ENCODE data around the gene TPRX2.
"Not testable (repeated sequence)": the region's sequence is repeated elsewhere in the genome, so short reads cannot be mapped to it uniquely, and the experiment has no call there.

TPRX2 gene, protein sequence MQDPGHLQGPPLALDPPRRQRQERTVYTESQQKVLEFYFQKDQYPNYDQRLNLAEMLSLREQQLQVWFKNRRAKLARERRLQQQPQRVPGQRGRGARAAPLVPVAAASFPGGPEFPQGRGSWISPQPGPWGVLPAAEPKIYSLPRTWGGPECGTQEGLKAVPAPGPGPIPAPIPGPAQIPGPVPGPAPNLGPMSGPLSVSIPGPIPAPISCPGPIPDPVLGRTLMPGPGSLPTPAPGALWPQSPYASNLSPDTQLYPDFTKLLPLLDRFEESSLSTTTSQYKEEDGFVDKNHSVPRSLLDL

DNA sequence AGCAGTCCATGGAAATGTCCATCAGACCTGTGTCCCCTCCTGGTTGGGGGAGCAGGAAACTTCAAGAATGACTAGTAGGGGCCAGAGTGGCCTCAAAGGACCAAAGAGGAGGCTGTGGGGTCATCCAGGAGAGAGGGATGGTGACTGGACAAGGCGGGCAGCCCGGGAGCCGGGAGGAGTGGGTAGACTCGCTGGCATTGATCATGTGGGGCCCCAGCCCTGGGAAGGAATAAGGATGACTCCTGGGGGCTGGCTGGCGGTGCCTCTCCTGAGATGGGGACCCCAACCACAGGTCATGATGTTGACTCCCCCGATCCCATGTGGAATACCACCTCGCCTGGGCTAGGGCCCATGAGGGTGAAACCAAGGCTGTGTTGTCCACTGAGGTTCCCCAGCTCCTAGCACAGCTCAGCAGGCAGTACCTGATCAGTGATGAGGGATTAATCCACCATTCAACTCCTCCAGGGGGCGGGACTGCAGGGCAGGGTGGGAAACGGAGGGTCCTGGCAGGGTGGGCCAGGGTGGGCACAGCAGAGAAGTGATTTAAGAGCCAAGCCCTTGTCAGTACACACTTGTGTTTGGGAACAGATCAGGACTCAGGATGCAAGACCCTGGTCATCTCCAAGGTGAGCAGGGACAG, at the start of gene TPRX2:
TPRX2 (plus strand) TSS at position 590 of the 640 bp plus-strand sequence; CDS start at position 602, 12 bp downstream.
- DNase-seq: not testable (repeated sequence)

DNA sequence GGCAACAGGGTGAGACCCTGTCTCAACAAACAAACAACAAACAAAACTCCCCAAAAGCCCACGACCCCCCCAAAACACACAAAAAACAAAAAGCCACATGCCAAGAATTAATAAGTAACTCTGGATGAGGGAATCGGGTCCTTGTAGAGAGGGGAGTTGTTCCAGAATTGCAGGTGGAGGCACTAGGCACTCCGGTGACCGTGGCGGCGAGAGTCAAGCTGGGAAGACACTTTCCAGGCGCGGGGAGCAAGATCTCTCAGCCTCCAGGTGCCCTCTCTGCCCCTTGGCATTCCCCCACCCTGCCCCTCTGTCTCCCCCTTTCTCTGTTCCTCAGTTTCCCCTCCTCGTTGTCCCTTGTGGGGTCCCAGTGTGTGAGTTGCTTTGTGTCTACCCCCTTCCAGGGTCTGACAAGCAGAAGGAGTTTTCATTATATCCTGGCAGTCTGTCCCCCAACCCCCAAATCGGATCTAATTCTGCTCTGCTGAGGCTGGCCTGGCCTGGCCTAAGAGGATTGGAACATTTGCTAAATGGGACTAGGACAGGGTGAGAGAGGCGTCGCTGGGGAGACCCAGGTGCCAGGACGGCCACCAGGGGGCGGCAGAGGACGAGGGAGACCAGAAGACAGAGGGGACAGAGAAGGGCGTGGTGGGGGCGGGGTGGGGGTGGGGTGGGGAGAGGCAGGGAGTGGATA, 45.6 kb upstream of the TPRX2 start:
- DNase-seq: peak; percentile 69

DNA sequence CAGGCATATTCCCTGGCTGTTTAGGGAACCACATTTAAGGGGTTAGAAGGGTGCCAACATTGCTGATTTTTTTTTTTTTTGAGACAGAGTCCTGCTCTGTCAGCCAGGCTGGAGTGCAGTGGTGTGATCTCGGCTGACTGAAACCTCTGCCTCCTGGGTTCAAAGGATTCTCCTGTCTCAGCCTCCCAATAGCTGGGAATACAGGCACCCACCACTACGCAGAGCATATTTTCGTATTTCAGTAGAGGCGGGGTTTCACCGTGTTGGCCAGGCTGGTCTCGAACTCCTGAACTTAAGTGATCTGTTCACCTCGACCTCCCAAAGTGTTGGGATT, 45.1 kb upstream of the TPRX2 start:
- no peak for DNase-seq

DNA sequence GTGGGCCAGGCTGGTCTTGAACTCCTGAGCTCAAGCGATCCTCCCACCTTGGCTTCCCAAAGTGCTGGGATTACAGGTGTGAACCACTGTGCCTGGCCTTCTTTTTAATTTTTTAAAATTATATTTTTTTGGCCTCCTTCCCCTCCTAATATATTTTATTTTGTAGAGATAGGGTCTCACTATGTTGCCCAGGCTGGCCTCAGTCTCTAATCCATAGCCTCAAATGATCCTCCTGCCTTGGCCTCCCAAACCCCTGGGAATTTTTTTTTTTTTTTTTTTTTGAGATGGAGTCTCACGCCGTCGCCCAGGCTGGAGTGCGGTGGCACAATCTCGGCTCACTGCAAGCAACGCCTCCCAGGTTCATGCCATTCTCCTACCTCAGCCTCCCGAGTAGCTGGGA, 42.8 kb upstream of the TPRX2 start:
- DNase-seq: not testable (repeated sequence)

- DNase-seq: not testable (repeated sequence)
Observed at GRCh38 chr19:47818221-47818620, 40.8 kb upstream of the TPRX2 start.

DNA sequence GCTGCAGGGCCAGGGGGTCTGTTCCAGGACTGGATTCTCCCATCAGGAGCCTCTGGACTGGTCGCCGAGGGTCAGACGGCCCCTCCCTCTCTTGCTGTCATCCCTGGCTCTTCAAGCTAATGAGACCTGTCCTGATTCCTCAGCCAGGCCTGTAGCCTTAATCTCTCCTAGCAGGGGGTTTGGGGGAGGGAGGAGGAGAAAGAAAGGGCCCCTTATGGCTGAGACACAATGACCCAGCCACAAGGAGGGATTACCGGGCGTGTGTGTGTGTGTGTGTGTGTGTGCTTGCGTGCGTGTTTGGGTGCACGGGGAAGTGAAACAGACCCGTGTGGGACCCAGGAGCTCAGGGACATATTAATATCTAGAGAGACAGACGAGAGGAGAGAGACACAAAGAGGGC, 39.2 kb upstream of the TPRX2 start:
- DNase-seq: no peak

- DNase-seq: no peak
Observed at GRCh38 chr19:47820410-47820809, 38.6 kb upstream of the TPRX2 start.

DNA sequence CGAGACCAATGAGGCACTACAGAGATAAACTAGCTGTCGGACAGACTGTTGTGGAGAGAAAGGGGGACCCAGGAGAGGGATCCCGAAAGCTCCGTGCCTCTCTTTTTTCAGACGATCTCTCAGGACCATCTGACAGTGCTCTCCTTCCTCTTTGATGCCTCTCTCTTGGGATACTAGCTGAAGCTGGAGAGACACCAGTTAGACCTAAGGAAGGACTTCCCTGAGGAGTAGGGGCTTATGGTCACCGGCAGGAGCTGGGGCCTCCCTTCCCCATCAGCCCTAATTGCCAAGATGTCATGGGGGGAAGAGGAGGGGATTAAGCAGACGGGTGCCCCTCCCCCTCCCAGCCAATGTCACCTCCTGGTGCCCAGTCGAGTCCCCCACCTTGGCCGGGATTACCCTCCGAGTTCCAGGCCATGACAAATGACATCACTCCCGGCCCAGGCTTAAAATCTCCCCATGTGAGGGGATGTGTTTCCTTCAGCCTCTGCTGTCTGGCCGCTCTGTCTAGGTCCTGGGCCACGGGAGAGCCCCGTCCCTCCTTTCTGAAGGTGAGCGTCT, 37.5 kb upstream of the TPRX2 start, which contains the start of gene CRX:
CRX (plus strand) TSS at position 478 of the 561 bp plus-strand sequence. CDS start 12,507 bp downstream, outside the sequence.
- no peak for DNase-seq

GRCh38 chr19:47824396-47824795, 34.6 kb upstream of the TPRX2 start:
- no peak for DNase-seq

- no peak for DNase-seq
Observed at GRCh38 chr19:47826800-47827199, 32.2 kb upstream of the TPRX2 start.

DNA sequence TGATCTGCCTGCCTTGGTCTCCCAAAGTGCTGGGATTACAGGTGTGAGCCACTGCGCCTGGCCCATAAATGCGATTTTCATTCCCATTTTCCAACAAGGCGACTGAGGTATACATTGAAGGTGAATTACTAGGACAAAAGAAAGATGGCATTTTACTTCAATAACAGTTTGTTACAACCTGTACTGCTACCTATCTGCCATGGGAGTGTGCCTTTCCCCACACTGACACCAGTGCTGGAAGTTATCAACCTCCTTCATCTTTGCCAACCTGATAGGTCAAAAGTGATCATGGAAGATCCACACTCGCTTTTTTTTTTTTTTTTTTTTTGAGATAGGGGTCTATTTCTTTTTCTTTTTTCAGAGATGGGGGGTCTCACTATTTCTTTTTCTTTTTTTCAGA, 26.3 kb upstream of the TPRX2 start:
- no peak for DNase-seq

DNA sequence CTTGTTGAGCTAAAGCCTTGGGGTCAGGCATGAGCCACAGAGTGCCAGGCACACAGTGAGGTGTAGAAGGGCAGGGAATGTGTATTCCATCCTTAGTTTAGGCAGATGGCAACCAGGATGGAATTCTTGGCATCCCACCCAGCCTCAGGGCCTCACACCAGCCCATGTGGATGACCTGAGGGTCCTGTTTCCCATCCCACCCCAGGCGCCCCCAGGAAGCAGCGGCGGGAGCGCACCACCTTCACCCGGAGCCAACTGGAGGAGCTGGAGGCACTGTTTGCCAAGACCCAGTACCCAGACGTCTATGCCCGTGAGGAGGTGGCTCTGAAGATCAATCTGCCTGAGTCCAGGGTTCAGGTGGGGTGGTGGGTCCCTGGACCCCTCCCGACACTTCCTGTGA, 23.0 kb upstream of the TPRX2 start:
- no peak for DNase-seq

GRCh38 chr19:47839411-47839810, 19.6 kb upstream of the TPRX2 start:
- no peak for DNase-seq

GRCh38 chr19:47839913-47840312, 19.1 kb upstream of the TPRX2 start:
- DNase-seq: no peak

DNA sequence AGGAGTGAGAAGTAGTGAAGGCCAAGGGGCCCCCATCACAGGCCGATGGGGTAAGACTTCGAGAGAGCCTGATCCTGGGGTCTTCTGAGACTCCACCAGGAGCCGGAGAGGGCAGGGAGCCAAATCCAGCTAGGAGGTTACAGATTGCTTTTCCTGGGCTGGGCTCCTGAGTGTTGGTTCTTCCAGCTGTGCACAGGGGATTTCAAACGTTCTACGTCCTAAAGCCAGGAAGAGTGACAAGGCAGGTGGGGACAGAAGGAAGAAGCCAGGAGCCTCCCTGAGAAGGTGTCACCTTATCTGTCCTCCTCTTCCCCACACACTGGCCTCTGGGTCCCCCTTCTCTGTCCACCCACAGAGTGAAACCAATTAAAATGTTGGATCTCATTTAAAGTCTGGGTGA, 16.1 kb upstream of the TPRX2 start:
- no peak for DNase-seq

- DNase-seq: no peak
Observed at GRCh38 chr19:47848425-47848822, 10.6 kb upstream of the TPRX2 start.

DNA sequence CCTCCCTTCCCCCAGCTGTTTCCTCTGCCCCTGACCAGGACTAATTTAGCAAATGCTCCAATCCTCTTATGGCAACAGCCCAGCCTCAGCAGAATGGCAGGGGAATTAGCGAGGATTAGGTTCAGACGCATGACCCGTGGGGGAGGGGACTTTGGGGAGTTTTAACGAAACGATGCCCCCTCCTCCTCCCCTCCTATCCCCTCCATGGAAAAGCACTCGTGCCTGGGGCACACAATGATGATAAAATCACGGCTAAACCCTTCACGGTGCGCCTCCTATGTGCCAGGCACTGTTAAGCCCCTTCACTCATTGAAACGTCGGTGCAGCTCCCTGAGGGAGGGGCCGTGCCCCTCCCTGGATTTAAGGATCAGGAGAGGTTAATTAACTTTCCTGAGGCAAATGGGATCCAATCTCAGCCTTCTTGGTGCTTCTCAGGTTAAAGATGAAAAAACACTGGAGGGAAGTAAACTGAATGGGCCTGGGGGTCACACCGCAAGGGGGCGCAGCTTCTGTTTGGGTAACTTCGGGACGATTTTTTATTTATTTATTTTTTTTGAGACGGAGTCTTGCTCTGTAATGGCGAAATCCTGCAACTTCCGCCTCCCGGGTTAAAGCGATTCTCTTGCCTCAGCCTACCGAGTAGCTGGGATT, 10.1 kb upstream of the TPRX2 start:
- DNase-seq: peak; percentile 14 to 16

- DNase-seq: no peak
Observed at GRCh38 chr19:47853003-47853402, 6.0 kb upstream of the TPRX2 start.

GRCh38 chr19:47854459-47854858, 4.6 kb upstream of the TPRX2 start:
- no peak for DNase-seq

DNA sequence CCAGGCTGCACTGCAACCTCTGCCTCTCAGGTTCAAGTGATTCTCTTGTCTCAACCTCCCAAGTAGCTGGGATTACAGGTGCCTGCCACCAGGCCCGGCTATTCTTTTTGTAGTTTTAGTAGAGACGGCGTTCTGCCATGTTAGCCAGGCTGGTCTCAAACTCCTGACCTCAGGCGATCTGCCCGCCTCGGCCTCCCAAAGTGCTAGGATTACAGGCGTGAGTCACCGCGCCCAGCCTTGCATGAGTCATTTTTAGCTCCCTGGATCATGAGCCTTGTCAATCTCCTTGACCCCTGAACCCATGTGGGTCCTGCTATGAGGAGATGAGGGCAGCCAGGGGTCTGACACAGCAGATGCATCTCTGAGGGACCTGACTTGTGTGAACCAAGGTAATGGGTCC, 804 bp upstream of the TPRX2 start:
- DNase-seq: not testable (repeated sequence)

- not testable (repeated sequence) for DNase-seq
Observed at GRCh38 chr19:47859838-47860237, 803 bp downstream of the TPRX2 start.

- no peak for DNase-seq
Observed at GRCh38 chr19:47860602-47861297, 1.7 kb downstream of the TPRX2 start.

- no peak for DNase-seq
Observed at GRCh38 chr19:47861630-47862029, 2.6 kb downstream of the TPRX2 start.
